Retinal pigment epithelial cell (primary cell): ENCODE data around the gene SDF2L1.

Source experiments
- DNase-seq: peaks from one replicate; pipeline ENCODE4 v3.0.0-alpha.2; 2010; ENCODE audit warnings: low read depth
- H3K4me3 ChIP-seq: 2 replicates; pipeline ENCODE4 v1.5.1; 2011; ENCODE audit warnings: mild to moderate bottlenecking, low read length, control low read depth, moderate library complexity
- TF ChIP-seq, protein P1 (sequence below): conservative IDR thresholded peaks from 2 replicates; pipeline ENCODE4 v1.5.1; 2011; ENCODE audit warnings: low read depth, low read length, control low read depth, inconsistent platforms

Gene SDF2L1

GRCh38 chr22:21681566-21682370 lies 39.7 kb downstream of the SDF2L1 start:
- no peak for DNase-seq

DNA sequence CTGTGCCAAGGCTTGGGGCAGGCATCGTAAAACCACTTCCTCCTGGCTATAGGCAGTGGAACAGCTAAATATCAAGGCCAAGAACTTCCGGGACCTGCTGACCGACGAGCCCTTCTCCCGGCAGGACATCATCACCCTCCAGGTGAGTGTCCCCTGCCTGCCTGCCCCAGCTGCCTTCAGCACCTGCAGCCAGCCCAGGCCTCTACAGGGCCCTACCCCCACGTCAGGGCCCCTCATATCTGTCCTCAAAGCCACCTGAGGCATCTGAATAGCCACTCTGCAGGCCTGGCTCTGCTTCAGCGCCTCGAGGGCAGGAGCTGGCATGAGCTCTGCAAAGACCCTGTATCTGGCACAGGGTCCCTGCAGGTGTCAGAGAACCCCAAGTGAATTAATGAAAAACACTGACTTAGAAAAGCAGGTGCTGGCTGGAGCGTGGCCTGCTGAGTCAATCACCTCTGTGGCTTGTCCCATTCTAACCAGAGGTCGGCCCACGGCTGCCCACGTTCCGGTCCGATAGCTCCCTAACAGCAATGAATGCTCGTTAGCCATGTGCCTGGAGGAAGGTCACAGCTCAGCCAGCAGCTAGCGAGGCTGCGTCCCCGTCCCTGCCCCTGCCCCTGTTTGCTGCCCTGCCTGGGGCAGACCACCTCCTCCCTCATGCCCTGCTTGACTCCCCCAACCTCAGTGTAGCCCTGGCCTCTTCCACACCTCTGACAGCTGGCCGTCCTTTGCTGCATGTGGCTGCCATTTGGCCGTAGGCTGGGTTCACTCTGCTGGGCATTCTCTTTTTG lies 40.5 kb downstream of the SDF2L1 start:
- TF ChIP-seq, protein P1, sequence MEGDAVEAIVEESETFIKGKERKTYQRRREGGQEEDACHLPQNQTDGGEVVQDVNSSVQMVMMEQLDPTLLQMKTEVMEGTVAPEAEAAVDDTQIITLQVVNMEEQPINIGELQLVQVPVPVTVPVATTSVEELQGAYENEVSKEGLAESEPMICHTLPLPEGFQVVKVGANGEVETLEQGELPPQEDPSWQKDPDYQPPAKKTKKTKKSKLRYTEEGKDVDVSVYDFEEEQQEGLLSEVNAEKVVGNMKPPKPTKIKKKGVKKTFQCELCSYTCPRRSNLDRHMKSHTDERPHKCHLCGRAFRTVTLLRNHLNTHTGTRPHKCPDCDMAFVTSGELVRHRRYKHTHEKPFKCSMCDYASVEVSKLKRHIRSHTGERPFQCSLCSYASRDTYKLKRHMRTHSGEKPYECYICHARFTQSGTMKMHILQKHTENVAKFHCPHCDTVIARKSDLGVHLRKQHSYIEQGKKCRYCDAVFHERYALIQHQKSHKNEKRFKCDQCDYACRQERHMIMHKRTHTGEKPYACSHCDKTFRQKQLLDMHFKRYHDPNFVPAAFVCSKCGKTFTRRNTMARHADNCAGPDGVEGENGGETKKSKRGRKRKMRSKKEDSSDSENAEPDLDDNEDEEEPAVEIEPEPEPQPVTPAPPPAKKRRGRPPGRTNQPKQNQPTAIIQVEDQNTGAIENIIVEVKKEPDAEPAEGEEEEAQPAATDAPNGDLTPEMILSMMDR = no peak
- no peak overlapping the region for H3K4me3 ChIP-seq
- DNase-seq = no peak

More at GRCh38 chr22:21681566-21682370, 39.7 kb downstream of the SDF2L1 start:
- H3K4me3 ChIP-seq = no peak overlapping the region
- TF ChIP-seq, protein P1 = no peak

GRCh38 chr22:21683401-21683811 lies 41.3 kb downstream of the SDF2L1 start:
- TF ChIP-seq, protein P1 = no peak
- DNase-seq = no peak
- H3K4me3 ChIP-seq = no peak overlapping the region

- DNase-seq = no peak
- H3K4me3 ChIP-seq = no peak overlapping the region
- TF ChIP-seq, protein P1 = no peak
Measured at GRCh38 chr22:21684492-21685163, 42.5 kb downstream of the SDF2L1 start.

DNA sequence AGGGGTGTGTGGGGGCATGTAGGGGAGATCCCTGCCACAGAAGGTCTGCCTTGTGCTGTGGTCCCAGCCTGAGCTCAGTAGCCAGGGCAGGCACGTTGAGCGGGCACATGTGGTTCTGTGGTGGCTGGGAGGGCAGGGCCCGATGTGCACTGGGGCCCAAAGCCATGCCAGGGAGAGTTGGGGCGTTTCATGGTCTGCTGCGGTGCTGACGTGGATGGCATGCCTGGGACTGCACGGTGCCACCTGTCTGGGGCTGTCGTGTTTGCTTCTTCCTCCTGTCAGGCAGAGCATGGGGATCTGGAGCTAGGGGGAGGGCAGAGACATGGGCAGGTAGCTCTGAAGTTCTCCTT lies 43.0 kb downstream of the SDF2L1 start:
- TF ChIP-seq, protein P1 = no peak
- no peak overlapping the region for H3K4me3 ChIP-seq
- DNase-seq = no peak

DNA sequence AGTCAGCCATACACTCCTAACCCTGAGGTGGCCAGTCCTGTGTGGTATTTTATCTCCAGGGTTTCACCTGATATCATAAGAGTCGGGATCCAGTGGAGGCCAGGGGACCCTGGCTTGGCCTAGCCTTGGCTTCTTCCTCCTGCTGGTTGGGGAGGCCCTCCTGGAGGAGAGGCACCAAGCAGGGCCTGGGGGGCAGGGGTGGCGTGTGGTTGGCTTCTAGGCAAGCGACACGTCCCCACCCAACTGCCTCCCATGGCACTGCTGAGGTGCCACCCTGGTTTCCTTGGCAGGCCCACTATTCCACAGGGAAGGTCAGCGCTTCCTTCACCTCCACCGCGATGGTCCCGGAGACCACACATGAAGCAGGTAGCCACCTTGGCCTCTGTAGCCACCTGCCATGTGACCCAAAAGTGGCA lies 44.1 kb downstream of the SDF2L1 start:
- no peak overlapping the region for H3K4me3 ChIP-seq
- no peak for DNase-seq
- TF ChIP-seq, protein P1 = no peak
